Right ventricle myocardium superior (tissue), 1 donor: ENCODE data around the gene ZNF324B. TPM values are rescaled to one million over a fixed set of nuclear protein-coding genes. Genes with fewer than 3 reads are reported as not detected.

Experiments used
- total RNA-seq: library from RNA; stranded (reverse); fragmentation: NEBNext Ultra II Directional; extraction: Animal tissue kit (Norgen Biotek cat#: 25700); gene quantifications from one replicate; pipeline ENCODE4 v1.2.1, GENCODE V29; 2021
- donor health status: DM: no; HTN: yes; CAD: no; lungs with severe emphysema.

ZNF324B gene
- total RNA-seq, 1 donor from 2014 or later = 2.6 TPM

Other genes starting within 250 kb of the ZNF324B start
- 24.9 TPM for gene ZNF544, start 222.7 kb upstream of the ZNF324B start, total RNA-seq
- 4.6 TPM for gene ZNF8, start 172.7 kb upstream of the ZNF324B start, total RNA-seq
- gene ERVK3-1, start 146.2 kb upstream of the ZNF324B start, total RNA-seq = 20.0 TPM
- 1.7 TPM for gene ZSCAN22, start 124.6 kb upstream of the ZNF324B start, total RNA-seq
- gene A1BG, start 98.1 kb upstream of the ZNF324B start, total RNA-seq = 4.1 TPM
- 0.30 TPM for gene ZNF497, start 88.9 kb upstream of the ZNF324B start, total RNA-seq
- 0.13 TPM for gene ZNF837, start 70.6 kb upstream of the ZNF324B start, total RNA-seq
- 481 TPM for gene RPS5, start 64.4 kb upstream of the ZNF324B start, total RNA-seq
- not detected for gene RNF225, start 56.0 kb upstream of the ZNF324B start, total RNA-seq
- gene ZNF584, start 43.0 kb upstream of the ZNF324B start, total RNA-seq = 16.1 TPM
- gene ZNF132, start 11.5 kb upstream of the ZNF324B start, total RNA-seq = 4.6 TPM
- 5.1 TPM for gene ZNF324, start 15.5 kb downstream of the ZNF324B start, total RNA-seq
- 4.6 TPM for gene ZNF446, start 24.7 kb downstream of the ZNF324B start, total RNA-seq
- gene SLC27A5, start 60.4 kb downstream of the ZNF324B start, total RNA-seq = 3.8 TPM
- gene ZBTB45, start 68.2 kb downstream of the ZNF324B start, total RNA-seq = 7.9 TPM
- 132 TPM for gene TRIM28, start 92.4 kb downstream of the ZNF324B start, total RNA-seq
- 115 TPM for gene CHMP2A, start 103.5 kb downstream of the ZNF324B start, total RNA-seq
- gene UBE2M, start 107.0 kb downstream of the ZNF324B start, total RNA-seq = 116 TPM
- gene MZF1, start 121.7 kb downstream of the ZNF324B start, total RNA-seq = 9.2 TPM